ENCODE results near the gene RCSD1.

RCSD1 gene

DNA sequence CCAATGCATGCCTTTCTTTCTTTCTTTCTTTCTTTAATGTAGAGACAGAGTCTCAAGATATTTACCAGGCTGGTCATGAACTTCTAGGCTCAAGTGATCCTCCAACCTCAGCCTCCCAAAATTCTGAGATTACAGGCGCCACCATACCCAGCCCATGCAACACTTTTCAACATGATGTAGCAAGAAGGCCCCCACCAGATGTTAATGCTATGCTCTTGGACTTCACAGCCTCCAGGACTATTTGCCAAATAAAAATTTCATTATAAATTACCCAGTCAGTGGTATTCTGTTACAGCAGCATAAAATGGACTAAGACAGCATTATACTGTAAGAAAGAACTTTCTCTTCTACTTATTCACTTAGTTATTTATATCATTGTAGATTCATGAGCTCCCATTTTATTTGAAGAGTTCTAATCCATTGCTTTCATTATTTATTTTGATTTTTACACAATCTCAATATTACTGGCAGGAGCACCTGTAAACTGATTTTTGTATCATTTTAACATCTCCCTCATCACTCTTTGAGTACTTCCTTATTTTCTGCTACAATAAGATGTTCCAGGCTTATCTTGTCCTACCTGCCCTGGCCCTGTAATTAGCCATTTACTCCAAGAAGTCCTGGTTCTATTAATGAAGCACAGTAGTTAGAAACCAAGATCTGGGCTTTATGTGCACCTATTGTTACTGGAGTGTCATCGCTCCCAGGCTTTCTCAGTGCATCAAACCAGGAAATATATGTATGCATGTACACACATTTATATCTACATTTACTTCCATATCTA, 4.8 kb upstream of the RCSD1 start:
- DNase-seq (ENCODE audit: low read depth), result no peak
- no peak overlapping the region for H3K4me3 ChIP-seq (ENCODE audit: low read depth, low read length)
- TF ChIP-seq, protein P1, sequence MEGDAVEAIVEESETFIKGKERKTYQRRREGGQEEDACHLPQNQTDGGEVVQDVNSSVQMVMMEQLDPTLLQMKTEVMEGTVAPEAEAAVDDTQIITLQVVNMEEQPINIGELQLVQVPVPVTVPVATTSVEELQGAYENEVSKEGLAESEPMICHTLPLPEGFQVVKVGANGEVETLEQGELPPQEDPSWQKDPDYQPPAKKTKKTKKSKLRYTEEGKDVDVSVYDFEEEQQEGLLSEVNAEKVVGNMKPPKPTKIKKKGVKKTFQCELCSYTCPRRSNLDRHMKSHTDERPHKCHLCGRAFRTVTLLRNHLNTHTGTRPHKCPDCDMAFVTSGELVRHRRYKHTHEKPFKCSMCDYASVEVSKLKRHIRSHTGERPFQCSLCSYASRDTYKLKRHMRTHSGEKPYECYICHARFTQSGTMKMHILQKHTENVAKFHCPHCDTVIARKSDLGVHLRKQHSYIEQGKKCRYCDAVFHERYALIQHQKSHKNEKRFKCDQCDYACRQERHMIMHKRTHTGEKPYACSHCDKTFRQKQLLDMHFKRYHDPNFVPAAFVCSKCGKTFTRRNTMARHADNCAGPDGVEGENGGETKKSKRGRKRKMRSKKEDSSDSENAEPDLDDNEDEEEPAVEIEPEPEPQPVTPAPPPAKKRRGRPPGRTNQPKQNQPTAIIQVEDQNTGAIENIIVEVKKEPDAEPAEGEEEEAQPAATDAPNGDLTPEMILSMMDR (IDR thresholded peaks at IDR 0.05; ENCODE audit: control insufficient read depth, extremely low read depth, insufficient read depth), result no peak

DNA sequence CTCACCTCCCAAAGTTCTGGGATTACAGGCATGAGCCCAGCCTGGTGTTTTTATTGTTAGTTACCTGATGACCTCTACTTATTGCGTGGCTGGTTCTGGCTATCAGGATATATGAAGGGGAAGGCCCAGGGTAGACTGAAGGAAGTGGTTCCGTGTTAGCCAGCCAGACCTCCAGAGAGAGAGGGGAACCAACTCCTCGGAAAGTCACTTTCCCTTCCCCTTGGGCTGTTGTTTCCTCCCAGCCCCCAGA, 2.5 kb upstream of the RCSD1 start:
- DNase-seq (ENCODE audit: low read depth), result no peak
- no peak overlapping the region for H3K4me3 ChIP-seq (ENCODE audit: low read depth, low read length)
- TF ChIP-seq, protein P1 (IDR thresholded peaks at IDR 0.05; ENCODE audit: control insufficient read depth, extremely low read depth, insufficient read depth), result no peak

DNA sequence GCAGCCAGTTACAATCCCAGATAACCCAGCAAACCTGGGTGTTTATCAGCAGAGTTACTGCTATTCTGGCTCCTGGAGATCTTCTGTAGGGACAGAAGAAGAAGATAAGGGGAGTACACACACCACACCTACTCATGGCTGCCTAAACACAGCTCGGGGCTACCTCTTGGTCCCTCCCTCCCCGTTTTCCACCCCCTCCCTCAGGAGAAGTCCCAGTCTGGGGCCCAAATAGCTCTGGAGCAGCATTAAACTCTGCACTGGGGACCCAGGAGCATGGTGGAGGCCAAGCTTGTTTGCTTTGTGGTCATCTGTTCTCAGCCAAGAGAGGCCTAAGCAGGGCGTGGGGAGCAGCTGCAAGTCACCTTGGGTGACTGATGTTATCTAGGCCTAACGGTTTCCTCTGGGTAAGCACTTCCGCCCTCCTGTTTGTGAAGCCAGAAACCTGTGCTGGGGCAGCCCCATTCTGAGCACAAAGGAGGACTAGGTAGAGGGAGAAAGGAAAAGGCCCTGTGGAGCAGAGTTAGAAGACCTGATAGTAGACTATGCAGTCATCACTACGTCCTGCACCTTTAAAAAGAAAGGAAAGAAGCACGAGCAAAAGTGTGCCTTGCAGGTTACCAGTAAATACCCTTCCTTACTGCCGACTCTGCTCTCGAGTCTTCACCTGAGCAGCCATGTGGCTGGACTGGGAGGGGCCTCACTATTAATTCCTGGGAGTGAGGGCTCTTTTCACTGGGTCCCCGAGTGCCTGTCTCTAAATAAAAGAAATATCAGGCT, 2.0 kb upstream of the RCSD1 start:
- no peak overlapping the region for H3K4me3 ChIP-seq (ENCODE audit: low read depth, low read length)
- DNase-seq (ENCODE audit: low read depth), result no peak

DNA sequence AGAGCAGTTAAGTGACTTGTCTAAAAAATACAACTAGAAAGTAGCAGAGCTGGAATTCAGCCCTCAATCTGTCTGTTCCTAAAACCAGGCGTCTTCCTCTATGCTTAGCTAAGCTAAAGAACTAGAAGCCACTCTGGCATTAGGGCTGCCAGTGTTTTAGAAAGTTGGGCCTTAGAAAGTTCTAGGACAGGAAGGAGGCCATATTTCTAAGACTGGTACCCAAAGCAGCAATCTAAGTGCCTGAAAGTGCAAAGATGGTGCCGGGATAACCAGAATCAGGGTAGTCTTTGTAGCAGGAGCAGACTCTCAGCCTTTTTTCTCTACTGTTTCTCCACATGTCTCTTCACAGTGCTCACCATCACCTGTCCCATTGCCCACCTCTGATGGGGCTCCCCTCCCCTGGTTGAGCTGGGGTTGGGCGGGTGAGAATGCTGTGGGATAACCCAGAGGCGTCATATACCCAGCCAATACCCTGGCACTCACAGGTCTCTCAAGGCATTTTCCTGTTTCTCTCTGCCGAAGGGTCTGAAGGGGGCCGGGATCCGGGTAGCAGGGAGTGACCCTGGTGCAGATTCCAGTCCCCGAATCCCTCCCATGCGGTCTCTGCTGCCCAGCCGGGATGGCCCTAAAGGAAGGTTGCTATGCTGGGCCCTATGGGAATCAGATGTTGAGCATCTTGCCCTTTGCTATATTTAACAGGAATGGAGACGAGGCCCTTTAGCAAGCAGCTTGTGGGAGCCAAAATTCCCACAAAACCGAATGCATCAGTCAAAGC, 1.1 kb upstream of the RCSD1 start:
- DNase-seq (ENCODE audit: low read depth), result no peak
- TF ChIP-seq, protein P1 (IDR thresholded peaks at IDR 0.05; ENCODE audit: control insufficient read depth, extremely low read depth, insufficient read depth), result no peak
- no peak overlapping the region for H3K4me3 ChIP-seq (ENCODE audit: low read depth, low read length)

More for the DNA sequence above, 2.0 kb upstream of the RCSD1 start:
- TF ChIP-seq, protein P1 (IDR thresholded peaks at IDR 0.05; ENCODE audit: control insufficient read depth, extremely low read depth, insufficient read depth), result no peak

DNA sequence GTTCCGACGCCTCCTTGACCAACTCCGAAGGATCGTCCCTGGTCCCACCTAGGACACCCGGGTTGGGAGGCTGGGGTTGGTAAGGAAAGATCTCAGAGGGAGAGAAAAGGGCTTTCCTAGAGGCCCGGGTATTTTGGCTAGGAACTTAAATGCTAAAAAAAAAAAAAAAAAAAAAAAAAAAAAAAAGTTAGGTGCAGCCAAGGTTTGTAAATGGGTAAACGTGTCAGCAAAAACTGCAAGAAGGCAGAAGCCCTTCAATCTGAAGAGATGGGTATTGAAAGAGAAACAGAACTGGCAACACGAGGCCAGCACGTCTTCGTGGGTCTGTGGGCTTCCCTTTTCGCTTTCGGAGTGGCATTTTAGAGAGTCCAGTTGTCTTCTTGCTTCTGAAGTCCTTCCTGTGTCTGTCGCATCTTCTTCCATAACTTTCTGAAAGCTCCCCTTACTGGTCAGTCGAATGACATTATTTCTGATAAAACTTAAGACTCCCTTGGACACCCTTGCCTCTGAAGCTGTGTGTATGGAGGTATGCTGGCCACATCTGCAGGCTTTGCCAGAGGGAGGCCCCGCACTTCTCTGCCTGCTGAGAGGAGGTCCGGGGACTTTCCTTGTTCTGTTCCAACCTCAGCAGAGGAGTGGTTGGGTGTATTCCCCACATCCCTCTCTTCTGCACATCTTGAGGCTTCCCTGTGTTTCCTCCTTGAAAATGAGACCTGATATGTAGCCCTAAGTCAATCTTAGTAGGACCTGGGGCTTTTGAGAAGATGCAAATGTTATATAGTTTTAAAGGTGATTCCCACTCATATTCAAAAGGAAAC, 745 bp downstream of the RCSD1 start:
- no peak for DNase-seq (ENCODE audit: low read depth)

More for the DNA sequence above, 745 bp downstream of the RCSD1 start:
- TF ChIP-seq, protein P1 (IDR thresholded peaks at IDR 0.05; ENCODE audit: control insufficient read depth, extremely low read depth, insufficient read depth), result no peak
- H3K4me3 ChIP-seq (ENCODE audit: low read depth, low read length), result no peak overlapping the region

Measured in LNCaP clone FGC (cell line).